Osteoblast (primary cell): ENCODE data around the gene IL12A. TPM values are rescaled to one million over a fixed set of nuclear protein-coding genes. Genes with fewer than 3 reads are reported as not detected.

Experiments
- DNase-seq: peaks from one replicate; pipeline ENCODE4 v3.0.0; 2011; ENCODE audit warnings: low spot score, mixed read lengths; ENCODE audit not compliant: insufficient read length; ENCODE audit errors: missing footprints
- H2AFZ ChIP-seq: 2 replicates; pipeline ENCODE4 v1.6.0; 2011; ENCODE audit warnings: mild to moderate bottlenecking, low read length
- H3K27ac ChIP-seq: 2 replicates; pipeline ENCODE4 v1.5.1; 2011; ENCODE audit warnings: mild to moderate bottlenecking, low read depth, low read length, moderate library complexity
- H3K27me3 ChIP-seq: 2 replicates; pipeline ENCODE4 v1.6.0; 2012; ENCODE audit warnings: mild to moderate bottlenecking, control low read depth, inconsistent platforms, low read length, moderate library complexity; ENCODE audit not compliant: insufficient read depth
- H3K36me3 ChIP-seq: 2 replicates; pipeline ENCODE4 v1.5.1; 2011; ENCODE audit warnings: mild to moderate bottlenecking, low read length, control low read depth, moderate library complexity; ENCODE audit not compliant: insufficient read depth
- H3K4me1 ChIP-seq: 2 replicates; pipeline ENCODE4 v1.5.1; 2011; ENCODE audit warnings: mild to moderate bottlenecking, low read length, control low read depth, moderate library complexity; ENCODE audit not compliant: insufficient read depth
- H3K4me2 ChIP-seq: 2 replicates; pipeline ENCODE4 v1.6.0; 2011; ENCODE audit warnings: mild to moderate bottlenecking, low read length; ENCODE audit not compliant: insufficient read depth
- H3K4me3 ChIP-seq: fragments of 200-600 bp; sonication (generic); 3 replicates; pipeline ENCODE4 v1.5.1; 2012; ENCODE audit warnings: mild to moderate bottlenecking, low read length, inconsistent platforms; ENCODE audit not compliant: insufficient read depth
- H3K79me2 ChIP-seq: 2 replicates; pipeline ENCODE4 v1.6.0; 2012; ENCODE audit warnings: mild to moderate bottlenecking, low read length, control low read depth, inconsistent platforms; ENCODE audit not compliant: insufficient read depth
- H3K9me3 ChIP-seq: 2 replicates; pipeline ENCODE4 v1.5.1; 2011; ENCODE audit warnings: low read depth, low read length, control low read depth
- H4K20me1 ChIP-seq: 2 replicates; pipeline ENCODE4 v1.6.0; 2012; ENCODE audit warnings: mild to moderate bottlenecking, low read length, control low read depth; ENCODE audit not compliant: insufficient read depth
- CTCF ChIP-seq: IDR thresholded peaks from 2 replicates; pipeline ENCODE4 v1.5.1; 2011; ENCODE audit warnings: mild to moderate bottlenecking, low read depth, low read length, moderate library complexity; ENCODE audit errors: extremely low read depth
- total RNA-seq: library from RNA; depleted of rRNA; stranded (reverse); fragments of >200 nt; gene quantifications from 2 replicates; pipeline ENCODE4 v1.2.3, GENCODE V29; 2012

Gene IL12A
- total RNA-seq, 1 donor: 4.7 TPM

DNA sequence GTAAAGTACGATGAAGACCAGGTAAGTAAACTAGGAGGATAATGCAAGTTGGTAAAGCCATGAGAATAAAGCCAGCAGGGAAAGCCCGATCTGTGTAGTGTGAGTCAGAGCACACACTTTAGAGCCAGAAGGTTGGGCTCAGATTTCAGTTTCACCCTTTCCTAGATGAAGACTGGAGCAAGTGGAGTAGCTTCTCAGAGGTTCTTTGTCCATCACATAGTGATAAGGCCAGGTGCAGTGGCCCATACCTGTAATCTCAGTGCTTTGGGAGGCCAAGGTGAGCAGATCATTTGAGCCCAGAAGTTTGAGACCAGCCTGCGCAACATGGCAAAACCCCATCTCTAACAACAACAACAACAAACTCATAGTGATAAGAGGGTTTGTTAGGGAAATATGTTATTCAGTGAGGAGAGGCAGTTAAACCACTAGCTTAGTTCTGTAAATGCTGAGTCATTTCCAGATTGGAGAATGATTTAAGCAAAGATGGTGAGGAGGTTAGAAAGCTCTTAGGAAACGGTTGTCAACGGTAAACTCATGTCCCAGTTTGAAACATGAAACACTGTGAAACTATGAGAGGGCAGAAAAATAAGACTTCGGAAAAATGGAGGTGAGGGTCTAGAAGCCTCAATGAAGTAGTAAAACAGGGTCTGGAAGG is 39.0 kb downstream of the IL12A start:
- Histone ChIP-seq H3K4me2 (peak overlapping the region; percentile 71), H3K9me3 (no peaks in the 10 kb centered on the region)

GRCh38 chr3:160035757-160036156 is 47.1 kb downstream of the IL12A start:
- Histone ChIP-seq H4K20me1 (no peaks in the 10 kb centered on the region), H3K9me3 (no peaks in the 10 kb centered on the region), H2AFZ (no peak overlapping the region), H3K79me2 (no peaks in the 10 kb centered on the region), H3K27ac (no peak overlapping the region), H3K4me1 (peaks cover 4% of the 10 kb centered on the region), H3K27me3 (peaks cover 31% of the 10 kb centered on the region), H3K4me2 (no peak overlapping the region), H3K36me3 (no peaks in the 10 kb centered on the region), H3K4me3 (no peak overlapping the region)
- no peak for TF ChIP-seq CTCF
- DNase-seq: no peak

More for the DNA sequence above, 39.0 kb downstream of the IL12A start:
- Histone ChIP-seq H4K20me1 (no peaks in the 10 kb centered on the region), H3K4me3 (no peak overlapping the region), H2AFZ (peak overlapping the region; percentile 71), H3K27me3 (no peaks in the 10 kb centered on the region), H3K4me1 (peaks cover 16% of the 10 kb centered on the region), H3K79me2 (no peaks in the 10 kb centered on the region), H3K36me3 (no peaks in the 10 kb centered on the region), H3K27ac (peak overlapping the region; percentile 72)
- DNase-seq: peak; percentile 57
- TF ChIP-seq CTCF: no peak

- Histone ChIP-seq H3K36me3 (no peaks in the 10 kb centered on the region), H3K4me3 (peak overlapping the region; percentile 67), H3K4me2 (peak overlapping the region; percentile 78), H2AFZ (peak overlapping the region; percentile 68), H3K4me1 (peaks cover 4% of the 10 kb centered on the region), H4K20me1 (no peaks in the 10 kb centered on the region), H3K27ac (no peak overlapping the region), H3K9me3 (no peaks in the 10 kb centered on the region), H3K27me3 (peaks cover 36% of the 10 kb centered on the region), H3K79me2 (no peaks in the 10 kb centered on the region)
- peak; percentile 82 for DNase-seq
- TF ChIP-seq CTCF: no peak
These were observed 50.4 kb downstream of the IL12A start for GRCh38 chr3:160038862-160039562.

DNA sequence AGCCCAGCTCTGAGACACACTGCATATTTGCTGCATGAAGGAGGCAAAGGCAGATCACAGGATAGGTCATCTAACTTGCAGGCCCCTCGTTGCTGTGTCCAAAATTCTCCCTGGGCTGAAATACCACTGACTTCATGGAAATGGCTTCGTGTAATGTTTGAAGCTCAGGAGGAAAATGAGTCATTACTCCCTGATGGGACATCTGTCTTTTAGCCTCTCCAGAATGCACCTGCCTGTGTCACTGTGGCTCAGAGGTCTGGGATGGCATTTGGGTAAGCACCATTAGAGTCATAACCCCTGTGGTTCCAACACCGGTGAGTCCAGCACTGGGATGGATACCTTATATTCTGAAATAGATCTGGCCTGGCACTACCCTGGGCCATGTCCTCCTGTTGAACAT is 51.5 kb downstream of the IL12A start:
- Histone ChIP-seq H3K9me3 (no peaks in the 10 kb centered on the region), H3K4me2 (no peak overlapping the region), H3K4me3 (no peak overlapping the region), H3K4me1 (peaks cover 4% of the 10 kb centered on the region), H3K36me3 (no peaks in the 10 kb centered on the region), H3K27ac (no peak overlapping the region), H4K20me1 (no peaks in the 10 kb centered on the region), H2AFZ (no peak overlapping the region), H3K27me3 (peaks cover 36% of the 10 kb centered on the region), H3K79me2 (no peaks in the 10 kb centered on the region)
- no peak for TF ChIP-seq CTCF
- DNase-seq: no peak
